H1 (cell line): ENCODE data around the gene BIN1. TPM values are rescaled to one million over a fixed set of nuclear protein-coding genes. Genes with fewer than 3 reads are reported as not detected.

ENCODE experiments used
- CTCF ChIA-PET: fragments of 300-600 bp; sonication (Branson Sonifier 250); formaldehyde crosslinking; loops from one replicate; lab custom pipeline; 2021; ENCODE audit not compliant: partially characterized antibody; lab: Charles Lee
- POLR2A ChIA-PET: fragments of 300-600 bp; sonication (Branson Sonifier 250); formaldehyde crosslinking; loops from one replicate; lab custom pipeline; 2021; ENCODE audit warnings: inconsistent platforms; ENCODE audit not compliant: partially characterized antibody; lab: Charles Lee
- DNase-seq, 2 experiments: peaks; one replicate each; pipeline versions ENCODE4 v3.0.0 to v3.0.0-alpha.2; 2010 to 2022; ENCODE audit warnings: low spot score in 2 of 2, low read depth in 1 of 2, mixed read lengths in 1 of 2
- FAIRE-seq: peaks from 2 replicates; lab custom pipeline; 2011; peaks lifted over from hg19 to GRCh38; lab: Jason Lieb, UNC
- H2AFZ ChIP-seq: 2 replicates; pipeline ENCODE4 v1.8.1; 2012; ENCODE audit warnings: low read length, inconsistent platforms
- H2AK5ac ChIP-seq: 2 replicates; pipeline ENCODE4 v1.6.1; 2013; ENCODE audit warnings: low read depth, low read length
- H2BK120ac ChIP-seq: replicated peaks from 2 replicates; pipeline ENCODE3; 2013; ENCODE audit warnings: low read depth, low read length, inconsistent platforms
- H2BK12ac ChIP-seq: 2 replicates; pipeline ENCODE4 v1.6.1; 2013; ENCODE audit warnings: low read depth, low read length
- H2BK15ac ChIP-seq: 2 replicates; pipeline ENCODE4 v1.6.1; 2013; ENCODE audit warnings: low read length
- H2BK20ac ChIP-seq: 2 replicates; pipeline ENCODE4 v1.6.1; 2013; ENCODE audit warnings: low read length
- H2BK5ac ChIP-seq: 2 replicates; pipeline ENCODE4 v1.6.1; 2013; ENCODE audit warnings: low read depth, low read length
- H3K14ac ChIP-seq: 2 replicates; pipeline ENCODE4 v1.6.1; 2013; ENCODE audit warnings: inconsistent platforms; ENCODE audit not compliant: insufficient read length
- H3K18ac ChIP-seq: 2 replicates; pipeline ENCODE4 v1.6.1; 2013; ENCODE audit warnings: low read length; ENCODE audit errors: extremely low read depth
- H3K23ac ChIP-seq: 2 replicates; pipeline ENCODE4 v1.6.1; 2013; ENCODE audit warnings: inconsistent platforms; ENCODE audit not compliant: insufficient read length
- H3K23me2 ChIP-seq: 2 replicates; pipeline ENCODE4 v1.6.1; 2013; ENCODE audit warnings: low read depth, low read length
- H3K27ac ChIP-seq: 2 replicates; pipeline ENCODE4 v1.6.1; 2011; ENCODE audit warnings: low read depth, low read length, inconsistent platforms
- H3K27me3 ChIP-seq, 4 experiments: replicated peaks in 1 of 4; 1 replicate in 1 of 4; 2 replicates in 3 of 4; pipeline versions ENCODE4 v1.6.1 to v1.8.1; 2011 to 2013; ENCODE audit warnings: low read length in 3 of 4, mild to moderate bottlenecking in 3 of 4, inconsistent platforms in 2 of 4, mixed read lengths in 2 of 4, moderate library complexity in 1 of 4; ENCODE audit not compliant: control insufficient read depth in 3 of 4, insufficient read depth in 3 of 4; ENCODE audit errors: extremely low read depth in 1 of 4
- H3K36me3 ChIP-seq, 4 experiments: 2 replicates each; pipeline versions ENCODE4 v1.6.1 to v1.8.1; 2011 to 2013; ENCODE audit warnings: mild to moderate bottlenecking in 4 of 4, low read length in 3 of 4, moderate library complexity in 2 of 4, control low read depth in 1 of 4, inconsistent platforms in 1 of 4; ENCODE audit not compliant: insufficient read depth in 4 of 4, control insufficient read depth in 2 of 4
- H3K4ac ChIP-seq: replicated peaks from 2 replicates; pipeline ENCODE3; 2013; ENCODE audit warnings: low read length, low read depth, mixed read lengths, inconsistent platforms; ENCODE audit not compliant: insufficient read length
- H3K4me1 ChIP-seq, 4 experiments: replicated peaks in 1 of 4; 1 replicate in 1 of 4; 2 replicates in 3 of 4; pipeline versions ENCODE4 v1.6.1 to v1.8.1; 2011 to 2013; ENCODE audit warnings: low read length in 3 of 4, inconsistent platforms in 2 of 4, mixed read lengths in 1 of 4; ENCODE audit not compliant: insufficient read depth in 4 of 4, control insufficient read depth in 3 of 4
- H3K4me2 ChIP-seq, 2 experiments: 2 replicates each; pipeline versions ENCODE4 v1.6.1 to v1.8.1; 2011 to 2013; ENCODE audit warnings: low read depth in 2 of 2, low read length in 2 of 2, control low read depth in 1 of 2, inconsistent platforms in 1 of 2, mild to moderate bottlenecking in 1 of 2; ENCODE audit not compliant: insufficient read depth in 1 of 2
- H3K4me3 ChIP-seq, 4 experiments: fragments of 200-600, 300-600 bp in 1 of 4; sonication (generic), shearing (Covaris generic), sonication (Bioruptor Twin) in 1 of 4; 2 replicates each; pipeline versions ENCODE4 v1.5.1 to v1.8.1; 2011 to 2016; ENCODE audit warnings: low read length in 4 of 4, low read depth in 3 of 4, control low read depth in 2 of 4, inconsistent platforms in 2 of 4, mild to moderate bottlenecking in 2 of 4, mixed read lengths in 1 of 4, moderate library complexity in 1 of 4; ENCODE audit not compliant: insufficient read depth in 2 of 4; ENCODE audit errors: extremely low read depth in 1 of 4
- H3K56ac ChIP-seq: replicated peaks from 2 replicates; pipeline ENCODE3; 2013; ENCODE audit warnings: low read depth, mild to moderate bottlenecking, mixed read lengths, low read length, inconsistent platforms; ENCODE audit not compliant: insufficient read length
- H3K79me1 ChIP-seq: 2 replicates; pipeline ENCODE4 v1.6.1; 2013; ENCODE audit warnings: low read depth, low read length, control low read depth
- H3K79me2 ChIP-seq, 2 experiments: 2 replicates each; pipeline versions ENCODE4 v1.6.1 to v1.8.1; 2012 to 2013; ENCODE audit warnings: low read length in 2 of 2, mild to moderate bottlenecking in 2 of 2, inconsistent platforms in 1 of 2; ENCODE audit not compliant: insufficient read depth in 2 of 2, control insufficient read depth in 1 of 2
- H3K9ac ChIP-seq, 4 experiments: replicated peaks in 1 of 4; 1 replicate in 1 of 4; 2 replicates in 3 of 4; pipeline versions ENCODE4 v1.6.1 to v1.8.1; 2011 to 2013; ENCODE audit warnings: low read depth in 3 of 4, low read length in 3 of 4, control low read depth in 2 of 4, mild to moderate bottlenecking in 2 of 4, moderate library complexity in 2 of 4, inconsistent platforms in 1 of 4; ENCODE audit errors: extremely low read depth in 1 of 4
- H3K9me3 ChIP-seq, 2 experiments: 2 replicates each; pipeline versions ENCODE4 v1.6.1 to v1.8.1; 2012 to 2013; ENCODE audit warnings: mild to moderate bottlenecking in 2 of 2, moderate library complexity in 2 of 2, control low read depth in 1 of 2, inconsistent platforms in 1 of 2, low read depth in 1 of 2, low read length in 1 of 2, mixed read lengths in 1 of 2; ENCODE audit not compliant: insufficient read depth in 2 of 2
- H4K20me1 ChIP-seq, 2 experiments: replicated peaks in 1 of 2; 2 replicates each; pipeline versions ENCODE3 to v1.8.1; 2011 to 2013; ENCODE audit warnings: inconsistent platforms in 2 of 2, low read length in 2 of 2, mild to moderate bottlenecking in 1 of 2; ENCODE audit not compliant: insufficient read depth in 2 of 2, control insufficient read depth in 1 of 2
- H4K5ac ChIP-seq: 2 replicates; pipeline ENCODE4 v1.6.1; 2013; ENCODE audit warnings: low read length, low read depth, mixed read lengths, inconsistent platforms; ENCODE audit not compliant: insufficient read length
- H4K8ac ChIP-seq: 2 replicates; pipeline ENCODE4 v1.8.0; 2013; ENCODE audit warnings: mild to moderate bottlenecking, moderate library complexity, low read length, inconsistent platforms; ENCODE audit not compliant: insufficient read depth; ENCODE audit errors: extremely low read depth
- H4K91ac ChIP-seq: replicated peaks from 2 replicates; pipeline ENCODE3; 2013; ENCODE audit warnings: low read length, mixed read lengths, inconsistent platforms; ENCODE audit not compliant: insufficient read length
- TAF7 ChIP-seq: optimal IDR thresholded peaks from 2 replicates; pipeline ENCODE3; 2011; ENCODE audit warnings: low read depth, mild to moderate bottlenecking, inconsistent platforms, low read length, moderate library complexity, borderline replicate concordance
- WGBS, 2 experiments: shearing (Covaris generic) in 1 of 2; methylation state at CpG; one replicate each; pipeline versions ENCODE4 v1.1.6 to v1.1.7; 2013 to 2015; ENCODE audit warnings: low lambda C conversion rate in 2 of 2, mixed read lengths in 2 of 2, inconsistent platforms in 1 of 2, low coverage in 1 of 2, missing lambda C conversion rate in 1 of 2; ENCODE audit not compliant: insufficient replicate concordance in 2 of 2, insufficient coverage in 1 of 2, insufficient read length in 1 of 2; ENCODE audit errors: extremely low coverage in 1 of 2, missing lambda C conversion rate in 1 of 2; 5-methylcytosine and 5-hydroxymethylcytosine counted together
- polyA plus RNA-seq, 7 experiments: library from polyadenylated mRNA; depleted of rRNA in 3 of 7; stranded (reverse) in 5 of 7; unstranded in 2 of 7; fragments of >200 nt in 5 of 7; fragments of 200-250 nt in 2 of 7; gene quantifications; 1 replicate in 5 of 7; 2 replicates in 1 of 7; 4 replicates in 1 of 7; pipeline versions ENCODE4 v1.2.1 to v1.2.3, GENCODE V29; 2011 to 2013; ENCODE audit warnings: missing spikeins in 2 of 7, mixed read lengths in 2 of 7
- total RNA-seq: library from RNA; stranded (reverse); fragmentation: NEBNext Ultra II Directional; extraction: Animal tissue kit (Norgen Biotek cat#: 25700); gene quantifications from 2 replicates; pipeline ENCODE4 v1.2.1, GENCODE V29; 2021

The BIN1 gene
- total and polyA plus RNA-seq, 2 of the 8 experiments (the other 6 are each of a cell fraction or from before 2014, with no cell fraction given) = 23.6 to 35.6 TPM

DNA sequence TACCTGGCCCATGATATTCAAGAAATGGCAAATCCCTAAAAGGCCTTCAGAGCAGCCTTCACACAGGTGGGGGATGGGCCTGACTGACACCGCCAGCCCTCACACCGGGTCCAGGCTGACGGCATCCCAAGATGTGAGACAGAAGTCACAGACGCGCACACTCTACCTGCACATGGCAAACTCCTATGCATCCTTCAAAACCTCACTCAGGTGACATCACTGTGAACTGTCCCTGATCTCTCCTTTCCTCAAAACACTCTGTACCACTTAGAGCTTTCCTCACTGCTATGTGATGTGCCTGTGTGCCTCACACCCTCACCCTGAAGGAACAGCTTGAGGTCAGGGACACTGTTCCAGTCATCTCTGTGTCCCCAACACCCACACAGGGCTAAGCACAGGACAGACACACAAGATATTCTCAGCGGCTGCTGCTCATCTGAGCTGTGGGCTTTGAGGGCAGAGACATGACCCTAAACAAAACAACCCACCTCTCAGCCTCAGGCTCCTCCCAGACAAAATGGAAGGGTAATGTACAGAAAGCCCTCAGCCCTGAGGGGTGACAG lies 27.5 kb downstream of the BIN1 start:
- Histone ChIP-seq H3K18ac (no peak overlapping the region), H3K27me3 (no peaks in the 10 kb centered on the region), H2BK15ac (no peak overlapping the region), H3K23me2 (0 out of 2 replicates have a peak, but pooled peaks cover 2% of the 10 kb centered on the region), H3K23ac (no peak overlapping the region), H3K9ac (no peak overlapping the region), H3K14ac (no peak overlapping the region), H4K91ac (no peak overlapping the region), H2BK120ac (no peak overlapping the region), H3K36me3 (no peaks in the 10 kb centered on the region), H3K4me2 (no peak overlapping the region), H2AFZ (no peak overlapping the region), H3K4me3 (no peak overlapping the region), H3K4me1 (peaks cover 0 to 14% (median 7%) of the 10 kb centered on the region in 4 experiments; a peak in 4 of 7 replicates), H3K79me2 (peaks cover 0 to 22% of the 10 kb centered on the region in 2 experiments; a peak in 1 of 4 replicates), H4K20me1 (peaks cover 2 to 4% of the 10 kb centered on the region in 2 experiments), H2AK5ac (no peak overlapping the region), H3K79me1 (peaks cover 8% of the 10 kb centered on the region; the same call in 1 of the 2 replicates), H2BK20ac (no peak overlapping the region), H2BK5ac (no peak overlapping the region), H3K4ac (no peak overlapping the region), H3K27ac (no peak overlapping the region), H4K5ac (no peak overlapping the region), H4K8ac (peak overlapping the region; percentile 12; the same call in 1 of the 2 replicates), H3K56ac (no peak overlapping the region), H3K9me3 (no peaks in the 10 kb centered on the region), H2BK12ac (0 out of 2 replicates have a peak overlapping the region, but pooled peaks have one; percentile 2)
- ChIA-PET CTCF (interaction anchor here (1.1 to 7.6 kb wide), 7 partner anchors 10 to 95 kb away, joined by 3 to 70 read pairs (median 5); no protein-coding TSS in a partner anchor), POLR2A (no interaction called here)
- DNase-seq = no peak
- WGBS, 2 experiments = 94% methylated on average over 6 of the region's 6 CpGs; no CpG with 5 or more reads in 1 of the 2 experiments
- no peak for TF ChIP-seq TAF7
- no peak for FAIRE-seq
